Panc1 (cell line): ENCODE measurements around the gene HACL1. TPM values are rescaled to one million over a fixed set of nuclear protein-coding genes. Genes with fewer than 3 reads are reported as not detected.

Source experiments
- ATAC-seq: fragments of 200-7000 bp; cut with Tn5 transposase; 2 replicates; pipeline ENCODE4 v1.9.1; 2020; ENCODE audit warnings: mild to moderate bottlenecking, moderate library complexity
- BruUV-seq: library from RNA; stranded (reverse); fragments of 400-500 nt; replicated peaks from 2 replicates; lab custom pipeline; 2021; lab: Mats Ljungman, UMichigan
- CTCF ChIA-PET: fragments of 300-600 bp; sonication (Branson Sonifier 250); formaldehyde crosslinking; loops from one replicate; lab custom pipeline; 2022; ENCODE audit warnings: antibody characterized with exemption; lab: Charles Lee
- POLR2A ChIA-PET: fragments of 300-600 bp; sonication (Branson Sonifier 250); formaldehyde crosslinking; loops from one replicate; lab custom pipeline; 2022; ENCODE audit warnings: antibody characterized with exemption; lab: Charles Lee
- DNase-seq: peaks from one replicate; pipeline ENCODE4 v3.0.0-alpha.2; 2010; ENCODE audit warnings: low read depth, low spot score
- H3K27ac ChIP-seq: 2 replicates; pipeline ENCODE4 v1.5.1; 2011; ENCODE audit warnings: mild to moderate bottlenecking, low read length, inconsistent platforms
- H3K27me3 ChIP-seq: fragments of 200-500 bp; sonication (Bioruptor generic); 2 replicates; pipeline ENCODE4 v1.6.0; 2014; ENCODE audit warnings: low read length, inconsistent platforms; ENCODE audit not compliant: control insufficient read depth, insufficient read depth
- H3K36me3 ChIP-seq: fragments of 200-500 bp; sonication (Bioruptor generic); 2 replicates; pipeline ENCODE4 v1.5.1; 2014; ENCODE audit warnings: inconsistent platforms, mild to moderate bottlenecking, low read length, moderate library complexity; ENCODE audit not compliant: control insufficient read depth, insufficient read depth
- H3K4me1 ChIP-seq: 2 replicates; pipeline ENCODE4 v1.5.1; 2011; ENCODE audit warnings: inconsistent platforms, mild to moderate bottlenecking, low read length, moderate library complexity; ENCODE audit not compliant: control insufficient read depth, insufficient read depth
- H3K4me3 ChIP-seq, 2 experiments: 2 replicates each; pipeline ENCODE4 v1.5.1; 2011 to 2012; ENCODE audit warnings: low read depth in 2 of 2, low read length in 2 of 2, mild to moderate bottlenecking in 2 of 2, inconsistent platforms in 1 of 2, moderate library complexity in 1 of 2
- H3K9me3 ChIP-seq: fragments of 200-500 bp; sonication (Bioruptor generic); 2 replicates; pipeline ENCODE4 v1.5.1; 2014; ENCODE audit warnings: low read depth, mild to moderate bottlenecking, inconsistent platforms, low read length, moderate library complexity; ENCODE audit not compliant: control insufficient read depth, insufficient read depth
- CTCF ChIP-seq: fragments of 450-650 bp; IDR thresholded peaks from 2 replicates; pipeline ENCODE4 v1.5.1; 2017; ENCODE audit warnings: mild to moderate bottlenecking
- POLR2AphosphoS5 ChIP-seq: IDR thresholded peaks from 2 replicates; pipeline ENCODE4 v1.6.1; 2012; ENCODE audit warnings: mild to moderate bottlenecking, low read depth, low read length, moderate library complexity
- SIN3A ChIP-seq: IDR thresholded peaks from 2 replicates; pipeline ENCODE4 v1.6.1; 2012; ENCODE audit warnings: low read depth, mild to moderate bottlenecking, low read length, moderate library complexity, borderline replicate concordance; ENCODE audit not compliant: insufficient read depth
- TCF7L2 ChIP-seq: IDR thresholded peaks from 2 replicates; pipeline ENCODE4 v1.6.1; 2011; ENCODE audit warnings: mild to moderate bottlenecking, low read depth, low read length, inconsistent platforms
- in situ Hi-C: cut with HindIII; loops from 2 replicates; pipeline ENCODE4 v1.10.0; 2016; ENCODE audit warnings: low sequenced_read_pairs, low pct_unique_long_range_greater_than_20kb
- intact Hi-C: fragments of 100-400 bp; cut with micrococcal nuclease; formaldehyde crosslinking; loops from one replicate; pipeline ENCODE4 v1.10.0; 2022; ENCODE audit not compliant: unreplicated experiment
- total RNA-seq: library from RNA; stranded (reverse); gene quantifications from one replicate; pipeline ENCODE4 v1.2.1, GENCODE V29; 2021; ENCODE audit not compliant: unreplicated experiment
- TF ChIP-seq, protein P1 (sequence below), 2 experiments: IDR thresholded peaks; 2 replicates each; pipeline ENCODE4 v1.6.1; 2011 to 2012; ENCODE audit warnings: low read depth in 2 of 2, control low read depth in 1 of 2, low read length in 1 of 2, mild to moderate bottlenecking in 1 of 2, moderate library complexity in 1 of 2; ENCODE audit not compliant: insufficient read depth in 1 of 2

The HACL1 gene
- total RNA-seq, 1 experiment from 2014 or later = 26.8 TPM

- no peak for TF ChIP-seq POLR2AphosphoS5
- TF ChIP-seq TCF7L2 = no peak
- TF ChIP-seq, protein P1, sequence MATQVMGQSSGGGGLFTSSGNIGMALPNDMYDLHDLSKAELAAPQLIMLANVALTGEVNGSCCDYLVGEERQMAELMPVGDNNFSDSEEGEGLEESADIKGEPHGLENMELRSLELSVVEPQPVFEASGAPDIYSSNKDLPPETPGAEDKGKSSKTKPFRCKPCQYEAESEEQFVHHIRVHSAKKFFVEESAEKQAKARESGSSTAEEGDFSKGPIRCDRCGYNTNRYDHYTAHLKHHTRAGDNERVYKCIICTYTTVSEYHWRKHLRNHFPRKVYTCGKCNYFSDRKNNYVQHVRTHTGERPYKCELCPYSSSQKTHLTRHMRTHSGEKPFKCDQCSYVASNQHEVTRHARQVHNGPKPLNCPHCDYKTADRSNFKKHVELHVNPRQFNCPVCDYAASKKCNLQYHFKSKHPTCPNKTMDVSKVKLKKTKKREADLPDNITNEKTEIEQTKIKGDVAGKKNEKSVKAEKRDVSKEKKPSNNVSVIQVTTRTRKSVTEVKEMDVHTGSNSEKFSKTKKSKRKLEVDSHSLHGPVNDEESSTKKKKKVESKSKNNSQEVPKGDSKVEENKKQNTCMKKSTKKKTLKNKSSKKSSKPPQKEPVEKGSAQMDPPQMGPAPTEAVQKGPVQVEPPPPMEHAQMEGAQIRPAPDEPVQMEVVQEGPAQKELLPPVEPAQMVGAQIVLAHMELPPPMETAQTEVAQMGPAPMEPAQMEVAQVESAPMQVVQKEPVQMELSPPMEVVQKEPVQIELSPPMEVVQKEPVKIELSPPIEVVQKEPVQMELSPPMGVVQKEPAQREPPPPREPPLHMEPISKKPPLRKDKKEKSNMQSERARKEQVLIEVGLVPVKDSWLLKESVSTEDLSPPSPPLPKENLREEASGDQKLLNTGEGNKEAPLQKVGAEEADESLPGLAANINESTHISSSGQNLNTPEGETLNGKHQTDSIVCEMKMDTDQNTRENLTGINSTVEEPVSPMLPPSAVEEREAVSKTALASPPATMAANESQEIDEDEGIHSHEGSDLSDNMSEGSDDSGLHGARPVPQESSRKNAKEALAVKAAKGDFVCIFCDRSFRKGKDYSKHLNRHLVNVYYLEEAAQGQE (IDR thresholded peaks at IDR 0.05; ENCODE audit: insufficient read depth in 1 of 2, low read depth in 2 of 2, low read length in 1 of 2) = no peak
- TF ChIP-seq CTCF = no peak
- TF ChIP-seq SIN3A = no peak
- BruUV-seq = no TSS peak
- in situ Hi-C loops = no loop called here
- Histone ChIP-seq H3K27me3 (no peaks in the 10 kb centered on the region), H3K4me1 (no peaks in the 10 kb centered on the region; the same call in 1 of the 2 replicates), H3K4me3 (no peak overlapping the region), H3K36me3 (no peaks in the 10 kb centered on the region; the same call in 1 of the 2 replicates), H3K27ac (no peak overlapping the region), H3K9me3 (no peaks in the 10 kb centered on the region)
- DNase-seq (no peak), ATAC-seq (no peak)
- POLR2A ChIA-PET = no interaction called here
- CTCF ChIA-PET = no interaction called here
- intact Hi-C loops = no loop called here
Observed at GRCh38 chr3:15553749-15554148, 47.6 kb downstream of the HACL1 start.

DNA sequence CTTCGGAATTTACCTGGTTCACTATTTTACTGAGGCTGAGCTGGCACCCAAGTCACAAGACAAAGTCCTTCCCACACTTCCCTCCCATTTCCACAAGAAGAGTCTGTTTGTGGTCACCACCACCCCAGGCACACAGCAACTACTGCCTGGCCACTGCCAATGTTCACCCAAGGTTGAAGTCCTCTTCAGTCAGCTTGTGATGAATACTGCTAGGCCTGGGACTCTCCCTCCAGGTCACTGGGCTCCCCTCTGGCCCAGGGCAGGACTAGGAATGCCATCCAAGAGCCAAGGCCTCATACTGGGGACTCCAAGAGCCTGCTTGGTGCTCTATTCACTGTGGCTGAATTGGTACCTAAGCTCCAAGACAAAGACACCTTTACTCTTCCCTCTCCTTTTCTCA, 49.5 kb downstream of the HACL1 start:
- ChIA-PET POLR2A (no interaction called here), CTCF (interaction anchor here (0.7 kb wide), 1 partner anchor 27 kb away, joined by 3 read pairs; no protein-coding TSS in a partner anchor)
- no peak for TF ChIP-seq SIN3A
- no peak for TF ChIP-seq TCF7L2
- TF ChIP-seq POLR2AphosphoS5 = no peak
- TF ChIP-seq, protein P1 (IDR thresholded peaks at IDR 0.05; ENCODE audit: insufficient read depth in 1 of 2, low read depth in 2 of 2, low read length in 1 of 2) = no peak
- TF ChIP-seq CTCF = no peak
- ATAC-seq (no peak), DNase-seq (no peak)
- no peaks in the 10 kb centered on the region for H3K4me1 ChIP-seq
- no peak overlapping the region for H3K4me3 ChIP-seq
- H3K9me3 ChIP-seq = no peaks in the 10 kb centered on the region
- no peak overlapping the region for H3K27ac ChIP-seq
- in situ Hi-C loops = no loop called here
- no peaks in the 10 kb centered on the region for H3K36me3 ChIP-seq
- no peaks in the 10 kb centered on the region for H3K27me3 ChIP-seq
- intact Hi-C loops = no loop called here
- no TSS peak for BruUV-seq
